HPDE6-E6E7 (cell line): Measurements from ENCODE around the gene TNFSF13.

Experiments
- DNase-seq: peaks from one replicate; pipeline ENCODE4 v3.0.0; 2011; ENCODE audit warnings: missing footprints; ENCODE audit errors: extremely low spot score

The TNFSF13 gene

DNA sequence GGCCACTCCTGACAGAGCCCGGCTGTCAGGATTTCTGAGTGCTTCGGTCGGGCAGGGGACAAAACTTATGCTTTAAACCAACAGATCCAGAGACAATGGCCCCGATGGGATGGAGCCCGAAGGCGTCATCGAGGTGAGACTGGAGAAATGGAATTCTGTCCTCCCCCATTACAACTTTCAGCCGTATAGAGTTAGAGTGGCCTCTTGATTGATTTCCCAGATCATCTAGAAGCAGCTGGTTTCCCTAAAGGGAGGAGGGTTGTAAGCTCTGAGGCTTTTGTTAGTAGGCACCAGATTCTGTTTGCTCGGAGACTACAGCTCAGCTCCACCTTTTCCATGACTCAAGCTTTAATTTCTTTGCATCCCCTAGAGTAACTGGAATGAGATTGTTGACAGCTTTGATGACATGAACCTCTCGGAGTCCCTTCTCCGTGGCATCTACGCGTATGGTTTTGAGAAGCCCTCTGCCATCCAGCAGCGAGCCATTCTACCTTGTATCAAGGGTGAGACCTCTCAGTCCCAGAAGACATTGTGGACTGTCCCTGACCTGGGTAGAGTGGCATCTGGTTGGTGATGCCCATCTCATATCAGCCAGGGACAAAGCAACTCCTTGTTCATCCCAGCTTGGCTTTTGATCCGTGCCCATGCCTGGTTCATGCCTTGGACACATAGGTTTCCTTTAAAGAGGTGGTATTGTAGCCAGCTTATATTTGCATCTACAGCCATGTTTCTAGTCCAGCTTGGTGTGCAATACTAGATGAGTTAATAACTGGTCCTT lies 15.8 kb downstream of the TNFSF13 start:
- DNase-seq: no peak

DNA sequence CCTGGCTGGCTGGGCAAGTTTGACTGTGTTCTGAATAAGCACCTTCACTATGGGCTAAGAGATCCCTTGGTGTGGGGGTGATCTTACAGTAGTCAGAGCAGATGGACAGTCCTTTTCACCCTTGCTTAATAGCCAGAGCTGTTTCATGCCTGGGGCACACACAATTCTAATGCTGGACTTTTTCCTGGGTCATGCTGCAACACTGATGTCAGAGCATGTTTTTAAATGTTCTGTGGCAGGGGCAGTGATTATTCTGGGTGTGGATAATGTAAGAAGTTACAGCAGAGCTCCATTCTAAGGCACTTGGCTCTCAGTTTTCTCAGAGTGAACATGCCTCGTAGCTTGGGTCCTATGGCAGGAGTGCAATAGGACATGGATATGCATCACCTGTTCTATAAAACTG lies 16.9 kb downstream of the TNFSF13 start:
- no peak for DNase-seq

DNA sequence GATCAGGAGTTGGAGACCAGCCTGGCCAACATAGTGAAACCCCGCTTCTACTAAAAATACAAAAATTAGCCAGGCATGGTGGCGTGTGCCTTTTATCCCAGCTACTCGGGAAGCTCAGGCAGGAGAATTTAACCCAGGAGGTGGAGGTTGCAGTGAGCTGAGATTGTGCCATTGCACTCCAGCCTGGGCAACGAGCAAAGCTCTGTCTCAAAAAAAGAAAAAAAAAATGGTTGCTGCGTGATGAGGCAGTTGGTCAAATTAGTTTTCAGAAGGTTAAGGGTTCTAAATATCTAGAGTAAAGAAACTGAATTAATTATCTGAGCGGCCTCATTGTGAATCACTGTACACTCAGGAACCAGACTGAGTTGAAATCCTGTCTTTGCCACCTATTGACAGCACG lies 17.4 kb downstream of the TNFSF13 start:
- DNase-seq: no peak

DNA sequence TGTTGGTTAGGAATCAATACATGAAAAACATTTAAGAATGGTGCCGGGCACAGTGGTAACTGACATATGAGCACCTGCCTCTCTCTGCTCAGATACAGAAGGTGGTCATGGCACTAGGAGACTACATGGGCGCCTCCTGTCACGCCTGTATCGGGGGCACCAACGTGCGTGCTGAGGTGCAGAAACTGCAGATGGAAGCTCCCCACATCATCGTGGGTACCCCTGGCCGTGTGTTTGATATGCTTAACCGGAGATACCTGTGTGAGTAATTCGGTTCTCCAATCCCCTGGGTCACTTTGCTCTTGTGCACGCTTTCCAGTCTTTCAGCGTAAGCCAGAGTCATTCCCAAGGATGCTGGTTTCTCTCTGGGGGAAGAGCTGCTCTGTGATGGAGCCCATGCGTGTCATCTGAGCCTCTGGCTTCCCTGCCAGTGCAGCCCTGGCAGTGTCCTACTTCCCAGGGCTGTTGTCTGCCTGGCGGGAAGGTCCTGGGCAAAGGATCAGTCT lies 17.9 kb downstream of the TNFSF13 start:
- DNase-seq: no peak

DNA sequence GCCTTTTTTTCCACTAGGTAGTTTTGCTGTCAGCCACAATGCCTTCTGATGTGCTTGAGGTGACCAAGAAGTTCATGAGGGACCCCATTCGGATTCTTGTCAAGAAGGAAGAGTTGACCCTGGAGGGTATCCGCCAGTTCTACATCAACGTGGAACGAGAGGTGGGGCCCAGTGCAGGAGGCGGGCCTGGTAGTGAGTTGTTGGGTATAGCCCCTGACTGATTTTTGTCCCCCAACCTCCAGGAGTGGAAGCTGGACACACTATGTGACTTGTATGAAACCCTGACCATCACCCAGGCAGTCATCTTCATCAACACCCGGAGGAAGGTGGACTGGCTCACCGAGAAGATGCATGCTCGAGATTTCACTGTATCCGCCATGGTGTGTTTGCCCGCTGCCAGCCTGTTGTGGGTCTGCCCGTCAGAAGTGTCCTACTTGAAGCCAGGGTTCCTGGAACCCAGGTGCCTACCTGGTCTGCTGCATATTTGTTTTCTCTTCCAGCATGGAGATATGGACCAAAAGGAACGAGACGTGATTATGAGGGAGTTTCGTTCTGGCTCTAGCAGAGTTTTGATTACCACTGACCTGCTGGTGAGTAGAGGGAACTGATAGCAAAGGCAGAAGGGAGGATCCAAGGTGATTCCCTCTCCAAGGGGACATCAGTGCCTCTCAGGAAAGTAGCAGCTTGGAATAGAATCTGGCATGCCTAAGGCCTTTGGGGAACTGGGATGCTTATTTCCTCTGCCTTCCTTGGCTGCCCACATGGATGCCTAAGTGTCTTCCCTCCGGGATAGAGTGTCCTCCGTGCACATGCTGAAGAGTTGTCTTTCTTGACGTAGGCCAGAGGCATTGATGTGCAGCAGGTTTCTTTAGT lies 19.0 kb downstream of the TNFSF13 start:
- DNase-seq: no peak

DNA sequence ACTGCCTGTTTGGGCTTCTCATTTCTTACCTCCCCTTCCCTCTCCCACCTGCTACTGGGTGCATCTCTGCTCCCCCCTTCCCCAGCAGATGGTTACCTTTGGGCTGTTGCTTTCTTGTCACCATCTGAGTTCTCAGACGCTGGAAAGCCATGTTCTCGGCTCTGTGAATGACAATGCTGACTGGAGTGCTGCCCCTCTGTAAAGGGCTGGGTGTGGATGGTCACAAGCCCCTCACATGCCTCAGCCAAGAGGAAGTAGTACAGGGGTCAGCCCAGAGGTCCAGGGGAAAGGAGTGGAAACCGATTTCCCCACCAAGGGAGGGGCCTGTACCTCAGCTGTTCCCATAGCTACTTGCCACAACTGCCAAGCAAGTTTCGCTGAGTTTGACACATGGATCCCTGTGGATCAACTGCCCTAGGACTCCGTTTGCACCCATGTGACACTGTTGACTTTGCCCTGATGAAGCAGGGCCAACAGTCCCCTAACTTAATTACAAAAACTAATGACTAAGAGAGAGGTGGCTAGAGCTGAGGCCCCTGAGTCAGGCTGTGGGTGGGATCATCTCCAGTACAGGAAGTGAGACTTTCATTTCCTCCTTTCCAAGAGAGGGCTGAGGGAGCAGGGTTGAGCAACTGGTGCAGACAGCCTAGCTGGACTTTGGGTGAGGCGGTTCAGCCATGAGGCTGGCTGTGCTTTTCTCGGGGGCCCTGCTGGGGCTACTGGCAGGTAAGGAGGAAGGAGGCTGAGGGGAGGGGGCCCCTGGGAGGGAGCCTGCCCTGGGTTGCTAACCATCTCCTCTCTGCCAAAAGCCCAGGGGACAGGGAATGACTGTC lies 20.7 kb downstream of the TNFSF13 start, which contains the start of gene CD68:
Gene CD68, plus strand, starts transcription at position 638 of the 833 bp plus-strand sequence. Its CDS starts 40 bp downstream, at position 678.
- peak; percentile 94 for DNase-seq

DNA sequence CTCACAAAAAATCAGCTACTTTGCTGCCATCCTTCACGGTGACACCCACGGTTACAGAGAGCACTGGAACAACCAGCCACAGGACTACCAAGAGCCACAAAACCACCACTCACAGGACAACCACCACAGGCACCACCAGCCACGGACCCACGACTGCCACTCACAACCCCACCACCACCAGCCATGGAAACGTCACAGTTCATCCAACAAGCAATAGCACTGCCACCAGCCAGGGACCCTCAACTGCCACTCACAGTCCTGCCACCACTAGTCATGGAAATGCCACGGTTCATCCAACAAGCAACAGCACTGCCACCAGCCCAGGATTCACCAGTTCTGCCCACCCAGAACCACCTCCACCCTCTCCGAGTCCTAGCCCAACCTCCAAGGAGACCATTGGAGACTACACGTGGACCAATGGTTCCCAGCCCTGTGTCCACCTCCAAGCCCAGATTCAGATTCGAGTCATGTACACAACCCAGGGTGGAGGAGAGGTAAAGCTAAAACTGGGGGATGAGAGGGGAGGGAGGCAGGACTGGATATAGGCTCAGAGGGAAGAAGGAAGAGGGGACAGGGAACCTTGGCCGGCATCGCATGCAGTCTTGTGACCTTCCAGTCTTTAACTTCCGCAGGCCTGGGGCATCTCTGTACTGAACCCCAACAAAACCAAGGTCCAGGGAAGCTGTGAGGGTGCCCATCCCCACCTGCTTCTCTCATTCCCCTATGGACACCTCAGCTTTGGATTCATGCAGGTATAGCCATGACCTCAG lies 21.5 kb downstream of the TNFSF13 start:
- no peak for DNase-seq

DNA sequence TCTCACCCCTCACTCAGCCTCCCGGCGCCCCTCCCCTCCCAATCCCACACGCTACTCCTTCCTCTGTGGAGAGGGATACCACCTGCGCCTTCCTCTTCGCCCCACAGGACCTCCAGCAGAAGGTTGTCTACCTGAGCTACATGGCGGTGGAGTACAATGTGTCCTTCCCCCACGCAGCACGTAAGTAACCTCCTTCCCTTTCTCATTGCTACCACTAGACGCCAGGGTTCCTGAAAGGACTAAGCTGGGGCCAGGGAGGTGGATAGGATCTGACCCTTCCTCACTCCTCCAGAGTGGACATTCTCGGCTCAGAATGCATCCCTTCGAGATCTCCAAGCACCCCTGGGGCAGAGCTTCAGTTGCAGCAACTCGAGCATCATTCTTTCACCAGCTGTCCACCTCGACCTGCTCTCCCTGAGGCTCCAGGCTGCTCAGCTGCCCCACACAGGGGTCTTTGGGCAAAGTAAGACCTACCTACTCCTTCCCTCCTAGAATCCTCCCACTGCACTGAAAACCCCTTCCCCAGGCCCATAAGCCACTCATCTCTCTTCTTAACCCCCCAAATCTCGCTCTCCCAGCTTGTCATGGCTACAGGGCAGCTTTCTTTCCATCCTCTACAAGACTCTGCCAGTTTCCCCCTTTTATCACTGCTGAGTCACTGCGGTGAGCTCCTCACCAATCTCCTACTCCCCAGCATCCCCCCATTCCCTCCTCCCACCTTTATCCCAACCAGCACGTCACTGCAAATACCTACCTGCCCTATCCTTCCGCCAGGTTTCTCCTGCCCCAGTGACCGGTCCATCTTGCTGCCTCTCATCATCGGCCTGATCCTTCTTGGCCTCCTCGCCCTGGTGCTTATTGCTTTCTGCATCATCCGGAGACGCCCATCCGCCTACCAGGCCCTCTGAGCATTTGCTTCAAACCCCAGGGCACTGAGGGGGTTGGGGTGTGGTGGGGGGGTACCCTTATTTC lies 22.3 kb downstream of the TNFSF13 start:
- DNase-seq: no peak

DNA sequence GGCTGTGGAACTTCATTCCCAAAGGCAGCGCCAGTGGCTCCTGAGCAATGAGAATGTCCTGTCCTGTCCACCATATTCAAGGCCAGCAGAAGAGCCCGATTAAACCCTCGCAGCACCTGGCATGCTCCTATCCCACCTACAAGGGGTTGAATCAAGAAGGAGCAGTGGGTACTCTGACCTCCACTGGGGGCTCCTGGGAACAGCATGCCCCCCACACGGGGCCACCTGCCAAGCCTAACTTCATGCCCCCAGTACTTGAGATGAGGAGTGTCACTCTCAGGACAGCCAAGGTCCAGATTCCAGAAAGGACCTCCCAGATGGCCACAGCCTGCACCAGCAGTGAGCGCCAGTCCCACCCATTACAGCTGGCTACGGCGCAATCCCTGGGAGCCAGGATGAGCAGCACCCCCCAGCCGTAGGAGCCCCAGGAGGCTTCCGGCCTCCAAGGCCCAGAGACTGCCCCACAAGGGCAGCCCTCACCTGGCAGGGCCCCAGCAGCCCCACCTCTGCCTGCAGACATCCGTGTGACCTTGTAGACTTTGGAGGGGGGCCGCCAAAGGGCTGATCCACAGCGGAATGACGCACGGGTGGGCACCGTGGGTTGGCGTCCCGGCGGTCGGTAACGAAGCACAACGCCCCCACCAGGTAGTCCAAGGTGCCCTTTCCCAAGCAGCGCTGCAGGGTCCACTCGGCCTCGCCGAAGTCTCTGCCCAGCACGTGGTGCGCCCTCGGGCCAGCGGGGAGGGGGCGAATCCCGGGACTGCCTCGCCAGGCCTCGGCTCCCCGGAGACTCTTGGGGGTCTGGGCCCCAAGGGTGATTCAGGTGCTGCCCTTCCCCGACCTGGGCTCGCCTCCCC lies 24.1 kb downstream of the TNFSF13 start:
- DNase-seq: no peak

DNA sequence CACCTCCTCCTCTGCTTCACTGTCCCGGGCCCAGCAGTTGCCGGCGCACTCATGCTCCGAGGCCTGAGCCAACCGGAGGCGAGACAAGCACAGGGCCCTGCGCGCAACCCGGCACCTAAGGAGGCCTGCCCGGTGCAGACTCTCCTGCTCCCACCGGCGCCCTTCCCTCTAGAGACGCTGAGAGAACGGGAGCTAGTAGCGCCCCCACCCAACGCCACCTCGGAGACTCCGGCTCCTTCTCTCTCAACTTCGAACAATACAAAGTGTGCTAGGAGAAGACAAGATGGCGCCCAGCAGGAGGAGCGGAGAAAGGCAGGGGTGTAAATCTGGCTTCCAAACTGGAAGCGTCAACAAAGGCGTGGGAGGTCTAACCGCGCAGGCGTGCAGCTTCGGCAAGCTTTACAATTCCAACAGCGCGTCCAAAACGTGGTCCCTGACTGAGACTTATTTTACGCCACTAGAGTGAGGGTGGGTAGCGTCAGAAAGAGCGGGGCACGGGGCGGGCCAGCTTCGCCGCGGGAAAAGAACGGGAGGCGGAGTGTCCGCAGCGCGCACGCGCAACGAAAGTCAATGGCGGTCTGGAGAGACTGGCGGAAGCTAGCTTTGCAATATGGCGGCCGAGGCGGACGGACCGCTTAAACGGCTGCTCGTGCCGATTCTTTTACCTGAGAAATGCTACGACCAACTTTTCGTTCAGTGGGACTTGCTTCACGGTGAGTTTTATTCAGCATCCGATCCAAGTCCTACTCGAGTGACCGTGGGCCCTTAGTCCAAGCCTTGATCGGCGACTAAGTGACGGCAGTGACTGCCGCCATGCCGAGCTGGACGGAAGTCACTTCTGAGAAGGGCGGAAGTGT lies 24.9 kb downstream of the TNFSF13 start, which contains the start of gene MPDU1:
Gene MPDU1, plus strand, starts transcription at position 600 of the 857 bp plus-strand sequence. Its CDS starts 11 bp downstream, at position 611.
- no peak for DNase-seq

DNA sequence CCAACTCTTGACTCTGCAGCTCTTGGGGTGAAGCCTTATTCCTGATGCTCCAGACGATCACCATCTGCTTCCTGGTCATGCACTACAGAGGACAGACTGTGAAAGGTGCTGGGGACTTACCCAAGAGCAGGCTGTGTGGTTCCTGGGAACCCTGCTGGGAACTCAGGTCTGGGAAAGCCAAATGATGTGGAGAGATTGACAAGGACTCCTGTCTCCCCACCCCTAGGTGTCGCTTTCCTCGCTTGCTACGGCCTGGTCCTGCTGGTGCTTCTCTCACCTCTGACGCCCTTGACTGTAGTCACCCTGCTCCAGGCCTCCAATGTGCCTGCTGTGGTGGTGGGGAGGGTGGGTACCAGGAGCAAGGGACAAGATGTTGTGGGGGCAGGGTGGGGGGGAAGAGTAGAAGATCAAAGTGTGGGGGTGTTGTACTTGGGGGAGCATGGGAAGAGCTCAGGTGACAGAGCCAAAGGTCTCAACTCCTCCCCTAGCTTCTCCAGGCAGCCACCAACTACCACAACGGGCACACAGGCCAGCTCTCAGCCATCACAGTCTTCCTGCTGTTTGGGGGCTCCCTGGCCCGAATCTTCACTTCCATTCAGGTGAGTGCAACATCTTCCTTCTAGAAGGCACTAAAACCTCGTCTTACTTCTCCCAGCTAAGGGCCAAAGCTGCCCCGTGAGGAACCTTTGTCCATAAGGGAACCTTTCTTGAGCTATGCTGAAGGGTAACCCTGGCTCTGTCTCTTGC lies 28.3 kb downstream of the TNFSF13 start:
- DNase-seq: no peak

DNA sequence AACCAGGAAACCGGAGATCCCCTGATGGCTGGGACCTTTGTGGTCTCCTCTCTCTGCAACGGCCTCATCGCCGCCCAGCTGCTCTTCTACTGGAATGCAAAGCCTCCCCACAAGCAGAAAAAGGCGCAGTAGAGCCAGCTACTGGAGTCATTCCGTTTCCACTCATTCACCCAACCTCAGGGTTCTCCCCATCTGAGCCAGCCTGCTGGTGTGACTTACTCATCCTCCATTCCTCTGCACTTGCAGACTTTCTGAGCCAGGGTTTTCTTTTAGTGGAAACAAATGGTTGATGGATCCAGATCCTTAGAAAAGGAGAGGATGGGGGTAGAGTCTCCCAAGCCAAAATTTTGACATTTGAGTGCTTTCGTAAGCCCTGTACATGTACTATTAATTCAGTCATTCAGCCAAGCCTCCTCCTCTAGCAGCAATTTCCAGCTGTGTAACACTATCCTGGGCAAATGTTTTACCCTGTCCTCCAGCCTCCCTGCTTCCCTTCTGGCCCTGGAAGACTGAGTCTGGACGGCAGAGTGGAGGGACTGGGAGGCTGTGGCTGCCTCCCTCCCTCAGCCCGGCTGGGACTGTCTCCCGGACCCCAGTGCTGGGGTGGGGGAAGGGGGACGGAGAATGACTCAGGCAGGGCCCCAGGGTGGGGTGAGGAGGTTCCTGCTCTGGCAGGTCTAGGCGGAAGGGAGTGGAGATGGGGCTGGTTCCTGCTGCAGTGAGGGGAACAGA lies 29.0 kb downstream of the TNFSF13 start:
- no peak for DNase-seq

DNA sequence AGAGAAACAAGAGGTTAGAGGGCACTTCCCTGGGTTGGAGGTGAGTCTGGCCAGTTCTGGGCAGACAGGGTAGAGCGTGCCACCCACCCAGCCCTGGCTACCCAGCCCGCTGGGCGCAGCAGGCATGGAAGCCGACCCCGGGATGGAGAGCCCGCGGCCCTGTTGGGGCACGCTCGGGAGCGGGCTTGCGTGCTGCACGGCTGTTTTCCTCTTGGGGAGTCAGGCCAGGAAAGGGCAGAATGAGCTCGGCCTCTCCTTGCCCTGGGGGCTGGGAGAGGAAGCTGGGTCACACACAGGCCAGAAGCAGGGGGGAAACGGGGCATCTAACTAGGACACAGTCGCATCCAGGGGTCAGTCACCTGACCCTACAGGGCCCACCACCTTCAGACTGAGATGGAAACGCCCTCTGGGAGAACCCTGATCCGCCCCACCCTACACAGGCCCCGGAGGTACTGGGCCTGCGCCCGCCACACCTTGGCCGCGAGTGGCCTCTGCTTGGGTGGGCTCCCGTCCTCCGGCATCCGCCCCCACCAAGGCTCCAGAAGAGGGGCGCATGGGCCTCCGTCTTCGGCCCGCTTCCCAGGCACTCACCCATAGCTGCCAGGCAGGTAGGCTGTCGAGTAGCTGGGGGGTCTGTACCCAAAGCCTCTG lies 30.1 kb downstream of the TNFSF13 start:
- DNase-seq: no peak

DNA sequence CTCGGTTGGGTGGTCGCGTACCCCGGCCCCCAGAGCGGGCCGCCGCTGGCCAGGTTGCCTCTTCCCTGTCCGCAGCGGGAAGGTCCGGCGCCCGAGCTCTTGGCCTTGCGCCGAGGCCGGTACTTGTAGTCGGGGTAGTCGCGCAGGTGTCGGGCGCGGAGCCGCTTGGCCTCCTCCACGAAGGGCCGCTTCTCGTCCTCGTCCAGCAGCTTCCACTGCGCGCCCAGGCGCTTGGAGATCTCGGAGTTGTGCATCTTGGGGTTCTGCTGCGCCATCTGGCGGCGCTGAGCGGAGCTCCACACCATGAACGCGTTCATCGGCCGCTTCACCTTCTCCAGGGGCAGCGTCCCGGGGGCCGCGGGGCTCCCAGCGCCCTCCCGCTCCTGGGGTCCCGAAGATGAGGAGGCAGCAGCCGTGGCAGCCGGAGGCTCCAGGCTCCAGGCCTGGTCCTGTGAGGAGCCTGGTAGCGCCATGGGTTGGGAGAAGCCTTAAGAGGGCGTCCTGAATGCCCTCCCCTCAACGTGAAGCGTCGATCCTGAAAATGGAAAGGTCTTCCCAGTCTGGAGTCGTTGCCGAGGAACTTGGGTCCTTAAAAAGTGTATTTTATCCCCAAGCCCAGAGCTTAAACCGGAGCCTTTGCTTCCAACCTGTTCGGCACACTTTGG lies 30.8 kb downstream of the TNFSF13 start:
- DNase-seq: no peak
